ENCODE data around the gene FXYD3.
"Not testable (repeated sequence)": the region's sequence is repeated elsewhere in the genome, so short reads cannot be mapped to it uniquely, and the experiment has no call there.

Gene FXYD3

DNA sequence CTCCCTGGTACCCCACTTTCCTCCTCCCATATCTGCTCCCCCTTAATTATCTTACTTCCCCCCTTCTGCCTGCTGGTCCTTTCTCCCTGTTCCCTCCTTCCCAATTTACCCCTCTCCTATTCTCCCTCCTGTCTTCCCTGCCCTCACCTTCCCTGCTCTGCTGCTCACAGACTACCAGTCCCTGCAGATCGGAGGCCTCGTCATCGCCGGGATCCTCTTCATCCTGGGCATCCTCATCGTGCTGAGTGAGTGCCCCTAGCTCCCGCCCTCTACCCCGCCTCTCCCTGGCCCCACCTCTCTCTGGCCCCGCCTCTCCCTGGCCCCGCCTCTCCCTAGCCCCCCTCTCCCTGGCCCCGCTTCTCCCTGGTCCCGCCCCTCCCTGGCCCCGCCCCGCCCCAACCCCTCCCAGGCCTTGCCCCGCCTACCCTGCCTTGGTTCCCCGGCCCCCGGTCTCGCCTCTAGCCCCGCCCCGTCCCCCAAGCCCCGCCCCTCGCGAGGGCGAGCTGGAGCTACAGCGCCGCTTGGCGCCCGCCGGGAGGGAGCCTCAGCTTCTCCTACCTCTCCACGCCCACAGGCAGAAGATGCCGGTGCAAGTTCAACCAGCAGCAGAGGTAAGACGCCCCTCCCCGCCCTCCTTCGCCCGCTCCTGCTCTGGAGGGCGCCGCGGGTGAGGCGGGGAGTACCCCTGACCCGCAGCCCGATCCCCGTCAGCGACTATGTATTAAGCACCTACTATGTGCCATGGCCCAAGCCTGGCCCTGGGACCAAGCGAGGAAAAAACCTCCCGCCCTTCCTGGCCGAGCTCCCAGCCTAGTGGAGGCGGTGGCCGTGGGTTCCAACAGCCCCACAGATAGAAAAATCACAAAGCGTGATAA is 25.6 kb downstream of the FXYD3 start:
- DNase-seq (ENCODE audit: low read depth in 2 of 2, low spot score in 1 of 2) = peak; percentile 86 to 89

DNA sequence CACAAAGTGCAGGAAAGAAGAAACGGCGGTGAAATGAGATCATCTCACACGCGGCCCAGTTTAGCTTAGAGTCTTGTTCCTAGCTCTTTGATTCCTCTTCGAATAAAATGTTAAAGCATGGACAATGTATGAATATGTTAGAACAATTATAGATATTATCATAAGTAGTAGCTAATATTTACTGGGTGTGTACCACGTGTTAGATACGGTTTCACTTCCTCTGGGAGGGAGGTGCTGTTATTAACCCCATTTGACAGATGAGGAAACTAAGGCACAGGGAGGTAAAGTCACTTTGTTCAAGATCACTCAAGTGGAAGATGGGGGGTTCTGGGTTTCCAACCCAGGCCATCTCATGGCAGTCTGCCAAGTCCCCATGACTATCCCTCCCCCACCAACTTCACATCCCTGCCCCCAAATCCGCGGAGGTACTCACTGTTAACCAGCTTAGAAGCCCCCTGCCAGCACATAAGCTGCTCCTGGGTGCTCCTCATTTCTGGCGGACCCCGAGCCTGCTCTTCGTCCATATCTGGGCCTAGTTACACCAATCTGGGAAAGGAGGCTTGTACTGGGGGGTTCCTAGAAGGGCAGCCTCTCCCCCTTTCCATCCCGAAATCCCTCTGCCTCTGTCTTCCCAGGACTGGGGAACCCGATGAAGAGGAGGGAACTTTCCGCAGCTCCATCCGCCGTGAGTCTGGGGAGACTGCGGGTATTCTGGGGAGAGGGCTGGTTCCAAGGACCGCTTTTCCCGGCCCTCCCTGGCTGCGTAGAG is 26.4 kb downstream of the FXYD3 start:
- DNase-seq (ENCODE audit: low read depth in 2 of 2, low spot score in 1 of 2) = no peak

DNA sequence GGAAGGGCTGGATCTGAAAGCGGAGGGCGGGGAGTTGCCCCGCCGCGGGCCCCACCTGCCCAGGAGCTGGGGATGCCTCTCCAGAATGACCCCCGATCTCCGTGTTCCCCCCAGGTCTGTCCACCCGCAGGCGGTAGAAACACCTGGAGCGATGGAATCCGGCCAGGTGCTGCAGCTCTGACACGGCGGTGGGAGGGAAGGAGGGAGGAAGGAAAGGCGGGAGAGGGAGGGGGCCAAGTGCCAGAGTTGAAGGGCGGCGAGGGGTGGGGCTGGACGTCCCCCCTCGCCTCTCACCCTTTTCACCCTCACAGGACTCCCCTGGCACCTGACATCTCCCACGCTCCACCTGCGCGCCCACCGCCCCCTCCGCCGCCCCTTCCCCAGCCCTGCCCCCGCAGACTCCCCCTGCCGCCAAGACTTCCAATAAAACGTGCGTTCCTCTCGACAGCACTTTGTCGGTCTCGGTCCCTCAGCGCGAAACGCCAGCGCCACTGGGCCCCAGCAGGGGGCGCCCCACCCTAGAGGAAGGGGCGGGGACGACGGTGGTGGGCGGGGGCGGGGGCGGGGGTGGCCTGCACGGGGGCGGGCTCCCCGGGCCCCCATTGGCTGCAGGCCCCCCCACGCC is 27.1 kb downstream of the FXYD3 start:
- peak; percentile 42 to 62 for DNase-seq (ENCODE audit: low read depth in 2 of 2, low spot score in 1 of 2)

DNA sequence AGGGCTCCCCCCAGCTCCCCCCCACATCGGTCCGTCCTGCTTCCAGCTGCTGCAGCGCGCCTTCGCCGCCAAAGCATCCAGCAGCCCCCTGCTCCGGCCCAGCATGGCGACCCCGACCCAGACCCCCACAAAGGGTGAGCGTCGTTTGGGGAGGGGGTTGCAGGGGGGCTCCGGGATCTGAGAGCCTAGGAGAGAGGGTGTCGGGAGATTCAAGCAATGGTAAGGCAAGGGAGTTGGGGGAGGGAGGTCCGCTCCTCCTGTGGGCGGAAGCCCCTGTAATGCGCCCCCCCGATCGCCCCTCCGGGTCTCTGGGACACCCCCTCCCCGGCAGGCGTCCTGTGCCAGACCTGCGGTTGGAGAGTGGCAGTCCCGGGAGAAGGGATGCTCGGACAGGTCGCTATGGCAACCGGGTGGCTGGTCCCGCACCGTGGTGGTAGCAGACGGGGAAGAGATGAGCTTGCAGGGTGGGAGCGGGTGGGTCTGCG is 27.6 kb downstream of the FXYD3 start, which contains the start of gene FXYD7:
Gene FXYD7 (plus strand): TSS at position 25 of the 485 bp plus-strand sequence. CDS start 79 bp downstream, at position 104.
- no peak for DNase-seq (ENCODE audit: low read depth in 2 of 2, low spot score in 1 of 2)

DNA sequence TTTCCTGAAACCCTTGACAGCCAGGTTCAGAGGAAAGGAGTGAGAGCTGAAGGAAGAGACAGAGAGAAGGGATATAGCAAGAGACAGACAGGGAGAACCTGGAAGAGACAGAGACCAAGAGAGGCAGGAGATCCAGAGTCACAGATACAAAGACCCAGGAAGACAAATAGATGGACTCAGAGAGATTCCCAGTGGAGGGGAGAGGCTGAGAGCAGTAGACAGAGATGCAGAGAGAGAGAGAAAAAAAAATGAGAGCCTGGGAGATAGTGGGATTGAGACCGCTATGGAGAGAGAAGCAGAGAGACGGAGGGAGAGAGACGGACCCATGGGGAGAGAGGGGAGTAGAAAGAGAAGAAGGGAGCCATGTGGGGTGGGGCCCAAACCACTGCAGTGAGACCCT is 28.2 kb downstream of the FXYD3 start:
- DNase-seq (ENCODE audit: low read depth in 2 of 2, low spot score in 1 of 2) = no peak

DNA sequence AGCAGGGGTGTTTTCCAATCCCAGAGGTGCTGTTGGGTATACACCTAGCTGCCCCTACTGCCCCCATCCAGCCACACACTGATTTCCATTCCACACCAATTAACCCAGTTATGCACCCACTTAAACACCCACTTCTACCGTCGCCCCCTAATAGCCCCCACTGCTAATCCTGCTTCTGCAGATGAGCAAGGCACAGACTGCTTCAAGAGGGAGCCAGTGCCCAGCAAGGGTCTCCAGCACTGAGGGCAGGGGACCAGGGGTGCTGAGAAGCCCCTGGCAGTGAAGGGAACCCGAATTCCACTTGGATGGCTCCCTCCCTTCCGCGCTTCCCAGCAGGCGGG is 28.6 kb downstream of the FXYD3 start:
- DNase-seq (ENCODE audit: low read depth in 2 of 2, low spot score in 1 of 2) = no peak

DNA sequence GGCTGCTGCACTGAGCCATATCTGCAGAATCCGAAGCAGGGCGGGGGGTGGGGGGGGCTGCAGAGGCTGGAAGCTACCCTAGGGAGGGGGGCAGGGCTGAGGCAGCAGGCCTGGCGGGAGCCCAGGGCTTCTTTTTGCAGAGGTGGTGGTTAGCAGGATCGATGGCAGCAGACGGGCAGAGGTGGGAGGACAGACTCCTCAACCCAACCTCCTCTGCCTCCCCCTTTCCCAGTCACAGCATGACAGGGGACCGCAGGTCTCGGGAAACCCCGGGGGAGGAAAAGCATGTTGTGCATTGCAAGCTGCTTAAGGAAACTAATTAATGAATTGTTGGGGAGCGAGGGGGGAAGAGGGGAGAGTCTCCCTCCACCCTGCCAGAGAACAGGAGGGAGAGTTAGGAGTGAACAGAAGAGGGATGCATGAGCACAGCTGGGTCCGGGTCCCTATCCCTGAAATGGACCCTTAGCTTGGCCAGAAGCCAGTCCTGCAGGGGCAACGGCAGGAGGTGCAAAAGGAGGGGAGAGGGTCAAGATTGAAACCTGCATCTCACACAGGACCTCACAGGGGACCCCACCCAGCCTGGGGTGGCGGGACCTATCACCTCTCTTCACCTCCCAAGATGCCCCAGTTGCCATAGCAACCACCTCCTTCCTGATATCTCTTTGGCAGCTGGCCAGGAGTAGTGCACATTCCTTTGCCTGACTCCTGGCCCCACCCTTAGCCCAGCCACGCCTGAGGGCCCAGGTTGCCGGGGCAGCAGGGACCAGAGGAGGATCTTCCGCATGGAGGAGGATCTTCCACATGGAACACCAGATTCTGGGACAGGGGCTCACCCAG is 29.2 kb downstream of the FXYD3 start:
- no peak for DNase-seq (ENCODE audit: low read depth in 2 of 2, low spot score in 1 of 2)

DNA sequence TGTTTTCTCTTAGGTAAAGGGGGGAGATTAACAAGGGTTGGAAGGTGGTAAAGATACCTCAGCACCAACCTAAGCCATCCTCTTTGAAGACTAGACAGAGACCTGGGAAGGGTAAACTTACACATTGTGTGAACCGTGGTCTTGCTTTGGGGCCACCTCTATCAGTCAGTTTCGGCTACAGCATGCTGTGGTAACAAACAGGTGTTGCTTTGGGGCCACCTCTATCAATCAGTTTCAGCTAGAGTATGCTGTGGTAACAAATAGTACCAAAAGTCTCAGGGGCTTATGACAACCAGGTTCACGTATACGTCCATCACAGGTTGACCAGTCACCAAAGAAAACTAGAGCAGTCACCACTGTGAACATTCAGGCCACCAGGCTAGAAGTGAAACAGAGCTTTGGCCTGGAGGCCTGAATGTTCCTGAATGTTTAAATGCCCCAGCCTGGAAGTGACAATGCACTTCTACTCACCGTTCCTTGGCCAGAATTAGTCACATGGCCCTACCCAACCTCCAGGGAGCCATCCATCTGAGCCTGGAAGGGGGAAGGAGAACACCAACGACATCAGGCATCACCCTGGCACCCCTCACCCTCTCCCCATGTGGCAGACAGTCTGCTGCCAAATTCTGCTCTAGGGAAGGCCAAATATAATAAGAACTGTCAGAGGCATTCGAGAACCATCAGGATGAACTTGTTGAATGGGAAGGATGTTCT is 31.3 kb downstream of the FXYD3 start:
- DNase-seq (ENCODE audit: low read depth in 2 of 2, low spot score in 1 of 2) = no peak

DNA sequence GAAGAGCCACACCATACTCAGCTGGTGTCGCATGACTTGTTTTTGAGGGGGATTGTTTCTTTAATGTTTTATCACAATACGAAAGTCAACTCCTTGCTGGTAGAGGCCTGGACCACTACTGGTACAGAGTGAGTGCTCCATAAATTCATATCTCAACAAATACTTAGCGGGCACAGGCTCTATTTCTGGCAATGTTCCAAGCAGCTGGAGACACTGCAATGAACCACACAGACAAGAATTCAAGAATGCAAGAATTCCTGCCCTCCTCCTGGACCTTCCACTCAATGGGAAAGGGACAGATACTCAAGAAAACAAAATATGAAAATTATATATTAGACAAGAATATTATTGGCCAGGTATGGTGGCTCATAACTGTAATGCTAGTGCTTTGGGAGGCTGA is 33.8 kb downstream of the FXYD3 start:
- no peak for DNase-seq (ENCODE audit: low read depth in 2 of 2, low spot score in 1 of 2)

DNA sequence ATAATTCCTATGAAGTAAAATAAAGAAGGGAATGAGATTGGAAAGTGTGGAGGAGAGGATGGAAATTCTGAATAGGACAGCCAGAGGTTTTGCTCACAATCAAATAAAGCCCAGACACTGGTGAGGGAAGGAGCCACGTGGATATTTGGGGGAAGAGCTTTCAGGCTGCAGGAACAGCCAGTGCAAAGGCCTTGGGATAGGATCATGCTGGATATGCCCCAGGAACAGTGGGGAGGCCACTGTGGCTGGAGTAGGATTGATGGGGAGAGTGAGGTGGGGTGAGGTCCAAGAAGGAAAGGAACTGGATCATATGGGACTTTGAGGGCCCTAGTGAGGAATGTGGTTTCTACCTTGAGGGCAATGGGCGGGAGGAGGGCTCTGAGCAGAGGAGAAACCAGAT is 34.8 kb downstream of the FXYD3 start:
- DNase-seq (ENCODE audit: low read depth in 2 of 2, low spot score in 1 of 2) = no peak

DNA sequence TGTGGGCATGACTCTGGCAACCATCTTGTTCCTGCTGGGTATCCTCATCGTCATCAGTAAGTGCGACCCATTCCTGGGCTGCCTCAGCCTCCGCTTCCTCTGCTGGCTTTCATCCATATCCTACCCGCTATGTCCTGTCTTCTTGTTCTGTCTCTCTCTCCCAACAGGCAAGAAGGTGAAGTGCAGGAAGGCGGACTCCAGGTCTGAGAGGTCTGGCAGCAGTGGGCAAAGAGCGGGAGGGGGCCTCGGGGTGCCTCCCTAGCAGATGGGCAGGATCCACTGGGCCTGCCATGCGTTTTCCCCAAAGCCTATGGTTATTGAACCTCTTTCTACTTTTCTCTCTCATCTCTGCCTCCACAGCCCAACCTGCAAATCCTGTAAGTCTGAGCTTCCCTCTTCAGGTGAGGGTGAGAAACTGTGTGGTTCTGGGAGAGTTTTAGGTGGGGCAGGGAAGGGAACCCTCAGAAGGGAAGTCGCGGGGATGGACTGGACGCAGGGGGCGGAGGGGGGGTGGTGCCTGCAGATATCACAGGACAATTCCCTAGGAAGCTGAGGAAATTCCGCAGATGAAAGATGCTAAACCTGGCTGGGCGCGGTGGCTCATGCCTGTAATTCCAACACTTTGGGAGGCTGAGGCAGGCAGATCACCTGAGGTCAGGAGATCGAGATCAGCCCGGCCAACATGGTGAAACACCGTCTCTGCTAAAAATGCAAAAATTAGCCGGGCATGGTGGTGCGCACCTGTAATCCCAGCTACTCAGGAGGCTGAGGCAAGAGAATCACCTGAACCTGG is 35.8 kb downstream of the FXYD3 start:
- DNase-seq (ENCODE audit: low read depth in 2 of 2, low spot score in 1 of 2) = no peak

DNA sequence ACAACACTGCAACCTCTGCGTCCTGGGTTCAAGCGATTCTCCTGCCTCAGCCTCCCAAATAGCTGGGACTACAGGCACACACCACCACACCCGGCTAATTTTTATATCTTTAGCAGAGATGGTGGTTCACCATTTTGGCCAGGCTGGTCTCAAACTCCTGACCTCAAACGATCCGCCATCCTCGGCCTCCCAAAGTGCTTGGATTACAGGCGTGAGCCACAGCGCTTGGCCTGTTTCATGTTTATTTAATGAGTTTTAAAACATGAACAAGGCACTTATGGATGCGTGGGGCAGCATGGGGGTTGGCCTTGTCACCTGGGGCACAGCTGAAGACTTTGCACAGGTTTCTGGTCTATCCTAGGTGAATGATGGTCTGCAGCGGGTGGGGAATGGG is 37.5 kb downstream of the FXYD3 start:
- not testable (repeated sequence) for DNase-seq (ENCODE audit: low read depth in 2 of 2, low spot score in 1 of 2)

DNA sequence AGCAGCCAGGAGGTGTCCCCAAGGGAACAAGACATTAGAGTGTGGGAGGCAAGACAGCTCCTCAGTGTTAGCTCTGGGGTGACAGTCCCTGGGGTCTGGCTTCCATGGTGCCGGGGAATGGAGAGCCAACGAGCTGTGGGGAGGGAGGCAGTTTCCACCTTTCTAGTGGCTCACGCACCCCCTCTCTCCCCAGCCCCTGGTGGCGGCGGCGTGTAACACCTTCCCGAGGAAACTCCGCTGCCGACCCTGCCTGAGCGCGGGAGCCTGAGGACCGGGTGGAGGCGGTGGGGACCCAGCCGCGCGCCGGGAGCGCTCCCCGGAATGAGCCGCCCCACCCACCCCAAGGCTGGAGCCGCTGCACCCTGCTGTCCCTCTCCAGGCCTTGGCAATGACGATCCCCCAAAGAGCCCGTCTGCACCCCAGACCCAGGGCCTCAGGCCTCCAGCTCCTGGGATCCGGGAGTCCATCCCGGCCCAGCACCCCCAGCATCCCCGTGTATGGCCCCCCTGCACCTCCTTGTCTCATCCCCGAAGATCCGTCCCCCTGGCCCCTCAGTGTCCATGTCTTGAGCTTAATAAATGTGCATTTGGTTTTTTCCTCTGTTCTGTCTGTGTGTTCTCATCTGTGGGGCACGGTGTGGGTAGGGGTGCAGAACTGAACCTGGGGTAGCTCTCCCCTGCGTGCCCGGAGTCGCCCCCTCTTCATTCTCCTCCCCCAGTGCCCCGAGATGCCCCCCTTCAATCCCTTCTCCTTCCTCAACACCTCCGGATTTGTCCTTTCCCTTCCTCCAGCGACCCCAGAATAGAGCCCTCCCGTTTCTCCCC is 38.3 kb downstream of the FXYD3 start:
- DNase-seq (ENCODE audit: low read depth in 2 of 2, low spot score in 1 of 2) = peak; percentile 46 to 59

DNA sequence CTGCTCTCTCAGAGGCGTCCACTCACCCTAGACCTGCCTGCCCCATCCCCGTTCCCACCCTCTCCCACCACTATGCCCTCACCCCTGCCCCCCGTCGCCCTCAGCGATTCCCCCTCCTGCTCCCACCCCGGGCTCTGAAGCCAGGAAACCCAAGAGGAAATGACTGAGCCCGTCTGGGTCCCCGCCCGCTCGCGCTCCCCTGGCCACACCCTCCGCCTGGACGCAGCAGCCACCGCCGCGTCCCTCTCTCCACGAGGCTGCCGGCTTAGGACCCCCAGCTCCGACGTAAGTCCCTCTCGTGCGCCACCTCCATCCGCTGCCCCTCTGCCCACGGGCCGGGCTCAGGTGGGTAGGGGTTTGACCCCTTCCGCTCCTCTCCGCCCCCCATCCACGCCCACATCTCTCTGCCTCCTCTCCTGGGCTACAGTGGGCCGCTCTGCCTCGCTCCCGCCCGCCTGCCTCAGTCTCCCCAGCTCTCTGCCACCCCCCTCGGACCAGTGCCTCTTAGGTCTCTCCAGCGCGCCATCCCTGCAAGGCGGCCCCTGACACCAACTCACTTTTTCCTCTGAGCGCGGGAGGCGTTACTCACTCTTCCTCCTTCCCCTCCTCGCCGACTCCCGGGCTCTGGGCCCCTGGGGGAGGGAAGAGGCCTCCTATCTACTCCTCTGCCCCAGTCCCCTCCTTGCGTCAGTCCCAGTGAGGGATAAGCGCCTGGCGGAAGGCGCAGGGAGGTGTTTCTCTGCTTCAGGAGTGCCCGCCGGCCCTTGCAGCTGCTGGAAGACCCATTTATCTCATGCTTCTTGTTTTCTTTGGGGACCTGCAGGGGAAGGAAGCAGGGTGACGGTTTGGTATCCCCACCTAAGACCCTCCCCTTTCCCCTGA is 39.1 kb downstream of the FXYD3 start, which contains the start of gene FXYD5:
Gene FXYD5 (plus strand): TSS at position 211 of the 882 bp plus-strand sequence. CDS start 816 bp downstream, outside the sequence.
- DNase-seq (ENCODE audit: low read depth in 2 of 2, low spot score in 1 of 2) = peak; percentile 67 to 68

DNA sequence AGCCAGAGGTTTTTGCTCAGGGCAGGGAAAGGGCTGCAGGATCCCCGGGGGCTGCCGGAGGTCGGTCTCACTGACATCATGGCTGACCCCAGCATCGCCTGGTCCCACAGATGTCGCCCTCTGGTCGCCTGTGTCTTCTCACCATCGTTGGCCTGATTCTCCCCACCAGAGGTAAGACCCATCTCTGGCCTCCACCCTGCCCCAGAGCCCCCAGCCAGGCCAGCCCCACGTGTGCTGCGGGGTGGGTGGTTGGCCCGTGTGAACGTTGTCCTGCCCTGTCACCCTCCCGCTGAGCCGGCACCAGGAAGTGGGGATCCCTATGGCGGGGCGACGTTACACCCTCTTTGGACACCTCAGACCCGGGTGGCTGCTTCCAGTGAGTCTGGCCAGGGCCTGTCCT is 39.8 kb downstream of the FXYD3 start:
- no peak for DNase-seq (ENCODE audit: low read depth in 2 of 2, low spot score in 1 of 2)

DNA sequence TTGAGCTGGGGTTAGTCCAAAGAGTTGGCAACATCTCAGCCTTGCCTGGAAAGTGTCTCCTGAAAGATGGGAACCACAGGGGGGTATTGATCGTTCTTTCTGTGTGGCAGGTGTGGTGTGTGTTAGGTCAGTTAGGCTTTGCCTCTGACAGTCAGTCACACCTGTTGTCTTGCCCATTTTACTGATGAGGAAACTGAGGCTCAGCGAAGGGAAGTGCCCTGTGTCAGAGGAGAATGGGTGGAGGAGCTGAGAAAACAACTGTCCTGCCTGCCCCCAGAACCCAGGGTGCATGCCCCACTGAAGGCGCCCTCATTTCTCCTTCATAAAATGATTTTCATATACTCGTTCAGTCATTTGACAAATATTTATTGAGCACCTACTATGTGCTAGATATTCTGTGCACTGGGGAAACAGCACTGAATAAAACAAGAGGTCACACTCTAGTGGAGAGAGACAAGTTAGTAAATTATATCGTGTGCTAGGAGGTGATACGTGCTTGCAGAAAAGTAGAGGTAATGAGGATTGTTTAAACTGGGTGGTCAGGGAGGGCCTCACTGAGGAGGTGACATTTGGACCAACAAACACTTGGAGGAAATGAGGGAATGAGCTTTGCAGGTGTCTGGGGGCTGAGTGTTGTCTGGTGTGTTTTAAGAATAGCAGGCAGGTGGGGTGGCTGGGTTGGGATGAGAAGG is 40.5 kb downstream of the FXYD3 start:
- DNase-seq (ENCODE audit: low read depth in 2 of 2, low spot score in 1 of 2) = no peak

DNA sequence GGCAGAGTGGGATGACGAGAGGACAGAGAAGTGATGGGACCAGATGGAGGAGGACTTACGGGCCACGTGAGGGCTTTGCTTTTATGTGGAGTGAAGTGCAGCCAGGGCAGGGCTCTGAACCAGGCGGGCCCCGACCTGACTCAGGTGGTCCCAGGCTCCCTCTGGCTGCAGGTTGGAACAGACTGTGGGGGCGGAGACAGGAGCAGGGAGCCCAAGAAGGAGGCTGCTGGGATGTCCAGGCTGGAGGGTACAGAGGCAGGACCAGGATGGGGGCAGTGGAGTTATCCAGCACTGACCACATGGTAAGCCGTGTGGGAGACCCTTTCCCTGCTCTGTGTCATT is 41.0 kb downstream of the FXYD3 start:
- DNase-seq (ENCODE audit: low read depth in 2 of 2, low spot score in 1 of 2) = no peak

All from stimulated activated CD8-positive, alpha-beta memory T cell treated with anti-CD3 and anti-CD28 coated beads, Interleukin-4, amount 100 ng/mL, for 1 hour (primary cell).